WERI-Rb-1 (cell line): ENCODE data around the gene HOXB6.
A peak's percentile ranks its signal among the peaks of the same experiment; 100 is the strongest.

Source experiments
- DNase-seq: peaks from one replicate; pipeline ENCODE4 v3.0.0-alpha.2; 2020
- H3K27ac ChIP-seq: fragments of 250-450 bp; sonication (Bioruptor Pico); 2 replicates; pipeline ENCODE4 v1.5.1; 2020; ENCODE audit warnings: mild to moderate bottlenecking, moderate library complexity
- H3K27me3 ChIP-seq: fragments of 250-450 bp; sonication (Bioruptor Pico); 2 replicates; pipeline ENCODE4 v1.5.1; 2021; ENCODE audit warnings: mild to moderate bottlenecking, low read depth, moderate library complexity; ENCODE audit not compliant: insufficient read depth, severe bottlenecking
- H3K36me3 ChIP-seq: fragments of 250-450 bp; sonication (Bioruptor Pico); 2 replicates; pipeline ENCODE4 v1.5.1; 2020; ENCODE audit warnings: mild to moderate bottlenecking, moderate library complexity
- H3K4me3 ChIP-seq: 2 replicates; pipeline ENCODE4 v1.5.1; 2011; ENCODE audit warnings: low read depth, mild to moderate bottlenecking, control low read depth, low read length
- H3K9me3 ChIP-seq: fragments of 250-450 bp; sonication (Bioruptor Pico); 2 replicates; pipeline ENCODE4 v1.5.1; 2021; ENCODE audit warnings: mild to moderate bottlenecking, moderate library complexity; ENCODE audit not compliant: severe bottlenecking
- CTCF ChIP-seq: IDR thresholded peaks from 2 replicates; pipeline ENCODE4 v1.5.1; 2011; ENCODE audit warnings: low read depth, mild to moderate bottlenecking, control low read depth, inconsistent platforms, low read length

Gene HOXB6

GRCh38 chr17:48627623-48628521, 23.1 kb upstream of the HOXB6 start:
- H3K4me3 ChIP-seq, result no peak overlapping the region

GRCh38 chr17:48627118-48627597, 22.4 kb upstream of the HOXB6 start:
- DNase-seq, result no peak
- no peak overlapping the region for H3K27ac ChIP-seq
- H3K27me3 ChIP-seq, result peaks cover 99% of the 10 kb centered on the region
- H3K36me3 ChIP-seq, result no peaks in the 10 kb centered on the region
- H3K9me3 ChIP-seq, result no peaks in the 10 kb centered on the region
- H3K4me3 ChIP-seq, result no peak overlapping the region
- no peak for TF ChIP-seq CTCF

More at GRCh38 chr17:48627623-48628521, 23.1 kb upstream of the HOXB6 start:
- Histone ChIP-seq H3K27me3 (peaks cover 99% of the 10 kb centered on the region), H3K27ac (no peak overlapping the region), H3K36me3 (no peaks in the 10 kb centered on the region), H3K9me3 (peaks cover 1% of the 10 kb centered on the region)
- DNase-seq, result no peak
- TF ChIP-seq CTCF, result no peak

- no peak for TF ChIP-seq CTCF
- DNase-seq, result no peak
- Histone ChIP-seq H3K27ac (no peak within 1 kb of the TSS), H3K27me3 (peaks cover 99% of the 10 kb centered on the region), H3K9me3 (peaks cover 2% of the 10 kb centered on the region), H3K36me3 (no peaks in the 10 kb centered on the region), H3K4me3 (peak within 1 kb of the TSS; percentile 42)
These were observed 21.7 kb upstream of the HOXB6 start, which contains the start of gene HOXB9 for GRCh38 chr17:48626245-48627117. Gene HOXB9 (minus strand): TSS chr17:48626358. CDS start chr17:48626269, 89 bp downstream.

- Histone ChIP-seq H3K27ac (no peak overlapping the region), H3K9me3 (peaks cover 3% of the 10 kb centered on the region), H3K4me3 (peak overlapping the region; percentile 42), H3K27me3 (peaks cover 99% of the 10 kb centered on the region), H3K36me3 (no peaks in the 10 kb centered on the region)
- DNase-seq, result peak; percentile 26
- TF ChIP-seq CTCF, result no peak
These were observed 20.9 kb upstream of the HOXB6 start for GRCh38 chr17:48625495-48626244.
